ENCODE measurements around the gene CDH16. TPM values are rescaled to one million over a fixed set of nuclear protein-coding genes. Genes with fewer than 3 reads are reported as not detected.
A peak's percentile ranks its signal among the peaks of the same experiment; 100 is the strongest.

Gene CDH16
- total RNA-seq, 1 donor from 2014 or later = 0.33 TPM

- no peaks in the 10 kb centered on the region for H3K36me3 ChIP-seq (ENCODE audit: control insufficient read depth, insufficient read depth, low read length)
- no peak for DNase-seq (ENCODE audit: low read depth)
- H3K27me3 ChIP-seq (ENCODE audit: control insufficient read depth, insufficient read depth, low read length) = no peaks in the 10 kb centered on the region
- no peak for TF ChIP-seq CTCF (IDR thresholded peaks at IDR 0.05; ENCODE audit: insufficient read depth, low read length, poor library complexity, severe bottlenecking)
- no peak overlapping the region for H3K4me3 ChIP-seq (ENCODE audit: low read depth, low read length)
Measured at GRCh38 chr16:66895689-66895979, 23.1 kb downstream of the CDH16 start.

- no peak for DNase-seq (ENCODE audit: low read depth)
- no peak overlapping the region for H3K4me3 ChIP-seq (ENCODE audit: low read depth, low read length)
- no peaks in the 10 kb centered on the region for H3K27me3 ChIP-seq (ENCODE audit: control insufficient read depth, insufficient read depth, low read length)
- peak; percentile 88 for TF ChIP-seq CTCF (IDR thresholded peaks at IDR 0.05; ENCODE audit: insufficient read depth, low read length, poor library complexity, severe bottlenecking)
- H3K36me3 ChIP-seq (ENCODE audit: control insufficient read depth, insufficient read depth, low read length) = no peaks in the 10 kb centered on the region
Measured at GRCh38 chr16:66894948-66895688, 23.6 kb downstream of the CDH16 start.

GRCh38 chr16:66894055-66894454 is 24.6 kb downstream of the CDH16 start:
- H3K27me3 ChIP-seq (ENCODE audit: control insufficient read depth, insufficient read depth, low read length) = no peaks in the 10 kb centered on the region
- DNase-seq (ENCODE audit: low read depth) = no peak
- no peak for TF ChIP-seq CTCF (IDR thresholded peaks at IDR 0.05; ENCODE audit: insufficient read depth, low read length, poor library complexity, severe bottlenecking)
- H3K4me3 ChIP-seq (ENCODE audit: low read depth, low read length) = no peak overlapping the region
- no peaks in the 10 kb centered on the region for H3K36me3 ChIP-seq (ENCODE audit: control insufficient read depth, insufficient read depth, low read length)

GRCh38 chr16:66891797-66892196 is 26.9 kb downstream of the CDH16 start:
- Histone ChIP-seq H3K36me3 (ENCODE audit: control insufficient read depth, insufficient read depth, low read length) (no peaks in the 10 kb centered on the region), H3K4me3 (ENCODE audit: low read depth, low read length) (no peak overlapping the region), H3K27me3 (ENCODE audit: control insufficient read depth, insufficient read depth, low read length) (no peaks in the 10 kb centered on the region)
- TF ChIP-seq CTCF (IDR thresholded peaks at IDR 0.05; ENCODE audit: insufficient read depth, low read length, poor library complexity, severe bottlenecking) = no peak
- no peak for DNase-seq (ENCODE audit: low read depth)

GRCh38 chr16:66891360-66891759 is 27.3 kb downstream of the CDH16 start:
- no peak for TF ChIP-seq CTCF (IDR thresholded peaks at IDR 0.05; ENCODE audit: insufficient read depth, low read length, poor library complexity, severe bottlenecking)
- no peak for DNase-seq (ENCODE audit: low read depth)
- Histone ChIP-seq H3K4me3 (ENCODE audit: low read depth, low read length) (no peak overlapping the region), H3K27me3 (ENCODE audit: control insufficient read depth, insufficient read depth, low read length) (no peaks in the 10 kb centered on the region), H3K36me3 (ENCODE audit: control insufficient read depth, insufficient read depth, low read length) (no peaks in the 10 kb centered on the region)

GRCh38 chr16:66890799-66891198 is 27.9 kb downstream of the CDH16 start:
- no peaks in the 10 kb centered on the region for H3K27me3 ChIP-seq (ENCODE audit: control insufficient read depth, insufficient read depth, low read length)
- no peak overlapping the region for H3K4me3 ChIP-seq (ENCODE audit: low read depth, low read length)
- no peak for DNase-seq (ENCODE audit: low read depth)
- no peaks in the 10 kb centered on the region for H3K36me3 ChIP-seq (ENCODE audit: control insufficient read depth, insufficient read depth, low read length)
- no peak for TF ChIP-seq CTCF (IDR thresholded peaks at IDR 0.05; ENCODE audit: insufficient read depth, low read length, poor library complexity, severe bottlenecking)
